ENCODE measurements around the gene PLEKHF1. TPM values are rescaled to one million over a fixed set of nuclear protein-coding genes. Genes with fewer than 3 reads are reported as not detected.

Gene PLEKHF1
- total RNA-seq, 1 donor from 2014 or later: 10.4 TPM

- TF ChIP-seq CTCF (conservative IDR thresholded peaks at IDR 0.05; ENCODE audit: low read depth, low read length): no peak
- H3K4me3 ChIP-seq (ENCODE audit: low read depth, low read length): no peak overlapping the region
- DNase-seq (ENCODE audit: low read depth): no peak
These were observed 9.3 kb downstream of the PLEKHF1 start for GRCh38 chr19:29674374-29675119.

DNA sequence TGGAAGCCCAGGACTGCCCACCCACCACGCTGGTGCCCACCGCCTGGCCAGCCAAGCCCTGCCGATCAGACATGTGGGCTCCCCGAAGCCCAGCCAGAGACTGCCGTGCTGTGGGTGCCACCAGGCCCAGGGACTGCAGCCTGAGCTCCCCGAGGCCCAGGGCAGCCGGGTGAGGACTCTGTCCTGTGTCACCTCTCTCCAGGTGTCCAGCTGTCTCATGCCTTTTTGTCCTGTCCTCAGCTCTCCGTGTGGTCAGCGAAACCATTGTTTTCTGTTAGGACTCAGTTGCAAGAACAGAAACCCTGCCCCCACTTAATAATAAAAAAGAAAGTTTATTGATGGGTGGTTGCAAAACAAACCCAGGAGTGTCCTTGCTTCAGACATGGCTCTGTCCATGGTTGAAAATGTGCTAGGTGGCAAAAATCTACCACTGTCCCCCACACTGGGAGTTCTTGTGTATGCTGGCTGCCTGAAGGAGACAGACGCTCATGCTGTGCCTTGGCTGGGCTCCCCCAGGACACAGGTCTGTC, 9.9 kb downstream of the PLEKHF1 start:
- no peak overlapping the region for H3K4me3 ChIP-seq (ENCODE audit: low read depth, low read length)
- no peak for TF ChIP-seq CTCF (conservative IDR thresholded peaks at IDR 0.05; ENCODE audit: low read depth, low read length)
- DNase-seq (ENCODE audit: low read depth): no peak

- TF ChIP-seq CTCF (conservative IDR thresholded peaks at IDR 0.05; ENCODE audit: low read depth, low read length): no peak
- no peak for DNase-seq (ENCODE audit: low read depth)
- no peak overlapping the region for H3K4me3 ChIP-seq (ENCODE audit: low read depth, low read length)
These were observed 10.5 kb downstream of the PLEKHF1 start for GRCh38 chr19:29675650-29676186.

- DNase-seq (ENCODE audit: low read depth): no peak
- no peak for TF ChIP-seq CTCF (conservative IDR thresholded peaks at IDR 0.05; ENCODE audit: low read depth, low read length)
- H3K4me3 ChIP-seq (ENCODE audit: low read depth, low read length): no peak overlapping the region
These were observed 11.3 kb downstream of the PLEKHF1 start for GRCh38 chr19:29676586-29676985.

DNA sequence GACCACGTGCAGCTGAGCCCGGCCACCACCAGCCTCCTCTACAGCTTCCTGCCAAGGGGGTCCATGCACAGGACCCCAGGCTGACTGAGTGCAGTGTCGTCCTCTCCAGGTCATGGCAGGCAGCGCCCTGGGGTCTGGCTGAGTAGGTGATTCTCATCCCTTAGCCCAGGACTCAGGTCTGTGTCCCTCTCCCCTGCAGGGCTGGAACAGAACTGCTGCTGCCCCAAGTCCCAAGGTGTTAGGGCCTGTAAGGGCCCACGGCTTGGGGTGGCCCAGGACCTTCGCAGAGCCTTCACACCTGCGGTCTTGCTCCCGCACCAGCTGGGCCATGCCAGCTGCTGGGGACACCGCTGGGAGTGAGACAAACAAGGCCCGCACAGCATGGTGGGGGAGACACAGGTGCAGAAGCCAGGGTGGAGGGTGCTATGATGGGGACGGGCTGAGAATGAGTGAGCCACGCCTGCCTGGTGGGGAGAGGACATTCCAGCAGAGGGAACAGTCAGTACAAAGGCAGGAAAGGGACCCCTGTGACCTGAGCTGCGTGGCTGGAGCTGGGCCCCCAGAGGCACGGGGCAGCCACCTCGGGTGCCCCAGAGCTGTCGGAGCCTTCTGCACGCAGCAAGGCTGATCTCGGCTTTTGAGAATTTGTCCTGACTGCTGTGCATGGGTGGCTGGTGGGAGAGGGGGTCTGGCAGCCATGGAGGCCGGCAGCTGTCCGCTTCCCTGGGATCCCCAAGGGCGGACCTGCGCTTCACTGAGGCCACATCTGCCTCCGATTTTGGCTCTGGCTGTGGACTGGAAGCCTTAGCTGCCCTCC, 11.9 kb downstream of the PLEKHF1 start:
- no peak for TF ChIP-seq CTCF (conservative IDR thresholded peaks at IDR 0.05; ENCODE audit: low read depth, low read length)
- no peak overlapping the region for H3K4me3 ChIP-seq (ENCODE audit: low read depth, low read length)
- DNase-seq (ENCODE audit: low read depth): no peak

DNA sequence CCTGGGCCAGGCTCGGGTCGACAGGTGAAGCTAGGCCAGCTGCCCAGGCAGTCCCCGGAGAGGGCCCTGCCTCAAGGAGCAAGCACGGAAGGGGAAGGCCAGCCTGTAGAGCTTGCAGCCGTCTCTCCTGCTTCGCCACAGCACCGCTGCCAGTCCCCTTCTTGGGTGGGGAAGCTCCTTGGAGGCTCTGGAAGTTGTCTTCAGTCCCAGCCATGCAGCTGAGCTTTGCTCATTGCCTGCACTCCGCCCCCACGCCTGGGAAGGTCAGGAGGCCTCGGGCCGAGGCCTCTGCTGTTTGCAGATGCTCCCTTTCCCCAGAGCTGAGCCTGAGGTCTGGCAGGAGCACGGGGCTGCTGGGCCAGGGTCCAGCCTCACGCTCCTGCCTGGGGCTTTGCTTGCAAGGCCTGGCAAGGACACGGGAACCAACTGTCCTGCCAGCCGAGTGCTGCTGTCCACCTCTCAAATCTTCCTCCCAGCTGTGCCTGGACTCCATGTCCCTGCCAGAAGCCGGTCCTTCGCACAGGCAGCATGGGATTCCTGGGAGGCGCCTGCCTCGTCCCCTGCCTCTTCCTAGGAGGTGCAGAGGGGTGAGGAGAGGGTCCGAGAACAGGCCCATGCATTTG, 13.3 kb downstream of the PLEKHF1 start:
- H3K4me3 ChIP-seq (ENCODE audit: low read depth, low read length): no peak overlapping the region
- no peak for TF ChIP-seq CTCF (conservative IDR thresholded peaks at IDR 0.05; ENCODE audit: low read depth, low read length)
- DNase-seq (ENCODE audit: low read depth): no peak

Measured in epithelial cell of proximal tubule (primary cell).